ENCODE measurements around the gene ZNF391. TPM values are rescaled to one million over a fixed set of nuclear protein-coding genes. Genes with fewer than 3 reads are reported as not detected.
A peak's percentile ranks its signal among the peaks of the same experiment; 100 is the strongest.
"Not testable (repeated sequence)": the region's sequence is repeated elsewhere in the genome, so short reads cannot be mapped to it uniquely, and the experiment has no call there.

The ZNF391 gene
- polyA plus RNA-seq, 4 donors: 10.1 to 14.7 (median 13.8) TPM

DNA sequence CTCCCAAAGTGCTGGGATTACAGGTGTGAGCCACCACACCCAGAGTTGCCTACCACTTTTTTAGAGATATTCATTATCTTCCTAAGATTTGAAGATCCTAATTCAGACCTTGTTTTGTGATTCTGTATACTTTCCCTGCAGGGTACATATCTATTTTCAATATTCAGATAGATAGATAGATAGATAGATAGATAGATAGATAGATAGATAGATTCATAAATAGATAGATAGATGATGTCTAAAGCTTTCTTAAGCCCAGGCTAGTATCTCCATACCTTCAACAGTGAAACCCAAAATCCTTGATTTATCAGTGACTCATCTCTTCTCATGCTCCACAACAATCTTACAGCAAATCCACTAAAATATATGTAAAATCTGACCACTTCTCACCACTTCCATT is 30.8 kb downstream of the ZNF391 start:
- DNase-seq (ENCODE audit: low read depth in 4 of 4, low spot score in 3 of 4): no peak

DNA sequence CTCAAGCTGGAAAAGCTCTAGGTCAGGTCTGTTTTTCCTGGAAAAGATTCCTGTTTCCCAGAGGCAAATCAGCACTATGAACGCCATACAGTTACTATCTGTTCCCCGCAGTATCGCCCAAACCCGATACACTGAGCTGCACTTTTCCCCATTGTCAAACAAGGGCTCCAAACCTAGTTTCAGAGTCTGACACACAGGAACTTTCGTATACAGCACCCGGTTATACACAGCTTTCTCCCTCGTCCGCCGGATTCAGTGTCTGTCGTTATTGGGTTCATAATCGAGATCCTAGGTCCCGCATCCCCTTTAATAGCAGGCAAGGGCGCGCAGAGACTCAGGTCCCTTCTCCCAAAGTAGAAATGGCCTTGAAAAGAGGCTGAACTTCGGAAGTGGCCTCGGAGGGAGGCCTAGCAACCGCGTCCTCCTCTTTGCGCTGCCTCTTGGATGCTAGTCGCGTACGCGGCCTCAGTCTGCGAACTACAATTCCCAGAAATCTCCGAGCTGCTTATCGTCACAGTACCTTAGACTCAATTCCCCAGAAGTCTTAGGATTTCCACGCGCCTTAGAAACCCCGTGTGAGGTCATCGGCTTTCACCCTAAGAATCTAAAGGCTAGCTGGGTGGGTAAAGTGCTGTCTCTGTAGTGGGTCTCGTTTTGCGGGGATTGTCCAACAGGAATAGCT is 34.2 kb downstream of the ZNF391 start:
- DNase-seq (ENCODE audit: low read depth in 4 of 4, low spot score in 3 of 4): peak; percentile 3 to 25 (median 16)

DNA sequence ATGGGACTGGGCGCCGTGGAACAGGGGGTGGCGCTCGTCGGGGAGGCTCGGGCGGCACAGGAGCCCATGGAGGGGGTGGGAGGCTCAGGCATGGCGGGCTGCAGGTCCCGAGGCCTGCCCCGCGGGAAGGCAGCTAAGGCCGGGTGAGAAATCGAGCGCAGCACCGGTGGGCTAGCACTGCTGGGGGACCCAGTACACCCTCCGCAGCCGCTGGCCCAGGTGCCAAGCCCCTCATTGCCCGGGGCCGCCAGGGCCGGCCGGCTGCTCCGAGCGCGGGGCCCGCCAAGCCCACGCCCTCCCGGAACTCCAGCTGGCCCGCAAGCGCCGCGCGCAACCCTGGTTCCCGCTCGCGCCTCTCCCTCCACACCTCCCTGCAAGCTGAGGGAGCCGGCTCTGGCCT is 36.3 kb downstream of the ZNF391 start:
- DNase-seq (ENCODE audit: low read depth in 4 of 4, low spot score in 3 of 4): not testable (repeated sequence)

DNA sequence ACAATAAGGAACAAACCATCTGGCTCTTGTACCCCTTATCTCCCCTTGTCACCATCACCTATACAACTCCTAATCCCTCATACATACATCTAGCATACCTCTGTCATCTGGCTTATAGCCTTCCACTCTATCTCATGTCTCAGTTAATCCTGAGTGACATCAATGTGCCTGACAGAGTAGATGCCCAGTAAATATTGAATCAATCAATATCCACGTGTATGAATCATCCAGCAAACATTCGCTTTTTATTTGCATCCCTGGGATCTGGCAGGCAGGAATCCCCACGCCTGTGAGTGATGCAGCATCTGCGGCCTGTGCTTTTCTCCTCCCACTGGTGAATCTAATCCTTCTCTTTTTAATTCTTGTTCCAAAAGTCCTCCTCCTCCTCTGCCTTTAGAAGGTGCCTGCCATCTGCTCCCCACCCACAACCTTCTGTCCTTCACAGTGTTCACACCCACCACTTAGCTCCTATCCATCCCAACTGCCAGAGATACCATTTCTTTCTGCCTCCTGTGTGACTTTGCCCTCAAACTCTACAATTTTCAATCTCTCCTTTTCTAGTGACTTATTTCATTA is 37.6 kb downstream of the ZNF391 start:
- DNase-seq (ENCODE audit: low read depth in 4 of 4, low spot score in 3 of 4): no peak

DNA sequence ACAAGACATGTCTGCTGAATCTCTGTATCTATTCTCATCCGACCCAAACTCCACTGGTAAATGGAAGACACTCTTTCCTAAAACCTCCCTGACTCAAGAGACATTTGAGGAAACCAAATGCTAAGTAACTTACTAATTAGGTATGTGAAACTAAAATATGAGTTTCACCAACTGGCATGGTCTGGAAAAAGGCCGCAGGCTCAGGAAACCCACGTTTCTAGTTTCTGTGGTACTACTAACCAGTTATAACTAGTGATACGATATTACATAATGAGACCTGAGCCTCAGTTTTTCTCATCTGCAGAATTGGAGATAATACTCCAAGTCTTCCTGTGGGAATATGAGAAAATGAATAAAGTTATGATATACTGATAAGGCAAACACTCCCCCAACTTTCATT is 39.9 kb downstream of the ZNF391 start:
- no peak for DNase-seq (ENCODE audit: low read depth in 4 of 4, low spot score in 3 of 4)

DNA sequence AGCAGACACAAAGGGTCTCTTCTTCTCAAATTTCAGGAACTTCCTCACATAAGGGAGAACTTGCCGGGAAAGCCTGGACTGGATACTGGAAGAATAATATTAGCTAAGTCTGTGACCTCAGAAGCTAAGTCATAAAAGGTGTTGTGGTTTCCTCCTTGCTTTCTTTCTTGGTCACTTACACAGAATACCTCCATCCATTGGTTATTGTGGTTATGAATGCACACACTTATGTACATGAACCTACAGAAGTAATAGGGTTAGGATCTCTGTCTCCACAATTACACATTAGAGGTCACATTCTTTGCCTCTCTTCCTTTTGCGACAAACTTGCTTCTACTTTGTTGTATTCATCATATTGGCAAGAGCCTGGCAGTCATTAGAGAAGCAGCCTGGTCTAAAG is 40.4 kb downstream of the ZNF391 start:
- no peak for DNase-seq (ENCODE audit: low read depth in 4 of 4, low spot score in 3 of 4)

DNA sequence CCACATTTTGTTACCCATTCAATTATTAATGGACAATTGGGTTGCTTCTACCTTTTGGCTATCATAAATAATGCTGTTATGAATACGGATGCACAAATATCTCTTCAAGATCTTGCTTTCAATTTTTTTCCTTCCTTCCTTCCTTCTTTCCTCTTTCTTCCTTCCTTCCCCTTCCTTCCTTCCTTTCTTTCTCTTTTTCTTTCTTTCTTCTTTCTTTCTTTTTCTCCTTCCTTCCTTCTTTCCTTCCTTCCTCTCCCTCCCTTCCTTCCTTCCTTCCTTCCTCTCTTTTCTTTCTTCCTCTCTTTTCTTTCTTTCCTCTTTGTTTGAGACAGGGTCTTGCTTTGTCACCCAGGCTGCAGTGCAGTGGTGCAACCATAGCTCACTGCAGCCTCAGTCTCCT is 45.2 kb downstream of the ZNF391 start:
- no peak for DNase-seq (ENCODE audit: low read depth in 4 of 4, low spot score in 3 of 4)

DNA sequence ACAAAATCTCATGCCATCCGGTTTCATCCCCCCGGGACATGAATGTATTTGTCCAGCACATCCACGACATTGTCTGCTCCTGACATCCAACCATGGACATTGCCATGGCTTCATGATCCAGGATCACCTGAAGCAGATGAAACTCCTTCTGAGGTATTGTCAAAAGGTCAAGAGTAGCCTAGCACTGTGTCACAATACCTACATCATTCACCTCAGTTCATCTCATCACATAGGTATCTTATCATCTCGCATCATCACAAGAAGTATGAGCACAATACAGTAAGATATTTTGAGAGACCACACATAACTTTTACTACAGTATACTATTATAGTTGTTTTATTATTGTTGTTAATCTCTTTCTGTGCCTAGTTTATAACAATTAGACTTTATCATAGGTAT is 50.8 kb downstream of the ZNF391 start:
- DNase-seq (ENCODE audit: low read depth in 4 of 4, low spot score in 3 of 4): no peak

DNA sequence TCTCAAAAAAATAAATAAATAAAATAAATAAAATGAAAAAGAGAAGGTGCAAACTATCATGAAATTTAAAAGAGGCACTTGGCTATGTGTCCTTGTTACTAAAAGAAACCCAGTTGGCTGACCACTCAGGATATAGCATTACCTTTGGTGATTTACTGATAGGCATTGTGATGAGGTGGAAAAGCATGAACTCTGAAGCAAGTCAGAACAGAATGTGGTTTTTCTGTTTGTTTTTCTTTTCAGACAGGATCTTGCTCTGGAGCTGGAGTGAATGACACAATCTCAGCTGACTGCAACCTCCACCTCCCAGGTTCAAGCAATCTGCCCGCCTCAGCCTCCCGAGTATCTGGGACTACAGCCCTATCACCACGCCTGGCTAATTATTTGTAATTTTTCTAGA is 52.4 kb downstream of the ZNF391 start:
- no peak for DNase-seq (ENCODE audit: low read depth in 4 of 4, low spot score in 3 of 4)

DNA sequence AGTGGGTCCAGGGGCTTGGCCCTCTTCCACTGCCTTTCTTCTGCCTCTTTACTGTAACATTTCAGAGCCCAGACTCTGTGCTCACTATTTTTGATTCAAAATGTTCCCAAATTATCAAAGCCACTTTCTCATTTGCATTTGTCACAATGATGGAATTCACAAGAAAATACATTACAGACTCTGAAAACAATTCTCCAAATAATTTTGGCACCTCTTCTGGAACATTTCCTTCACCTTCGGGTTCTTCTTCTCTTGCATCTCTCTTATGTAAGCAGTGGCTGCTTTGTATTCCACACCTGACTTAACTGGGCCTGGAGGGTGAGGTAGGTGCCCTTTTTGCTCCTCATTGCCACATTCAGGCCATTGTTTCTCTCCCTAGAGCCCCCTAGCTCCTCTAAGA is 54.4 kb downstream of the ZNF391 start:
- no peak for DNase-seq (ENCODE audit: low read depth in 4 of 4, low spot score in 3 of 4)

DNA sequence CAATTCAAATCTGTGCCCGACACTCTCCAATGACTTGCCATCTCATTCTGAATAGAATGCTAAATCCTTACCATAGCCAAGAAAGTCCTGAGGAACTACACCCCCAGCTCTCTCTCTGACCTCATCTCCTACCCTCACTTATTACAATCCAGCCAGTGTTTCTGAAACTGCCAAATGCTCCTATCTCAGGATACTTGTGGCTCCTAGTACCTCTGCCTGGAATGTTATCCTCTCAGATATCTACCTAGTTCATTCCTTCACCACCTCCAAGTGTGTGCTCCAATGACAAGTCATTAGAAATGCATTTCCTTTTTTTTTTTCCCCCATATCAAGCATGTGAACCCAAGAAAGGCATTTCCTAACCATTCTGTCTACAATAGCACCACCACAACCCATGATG is 59.9 kb downstream of the ZNF391 start:
- no peak for DNase-seq (ENCODE audit: low read depth in 4 of 4, low spot score in 3 of 4)

DNA sequence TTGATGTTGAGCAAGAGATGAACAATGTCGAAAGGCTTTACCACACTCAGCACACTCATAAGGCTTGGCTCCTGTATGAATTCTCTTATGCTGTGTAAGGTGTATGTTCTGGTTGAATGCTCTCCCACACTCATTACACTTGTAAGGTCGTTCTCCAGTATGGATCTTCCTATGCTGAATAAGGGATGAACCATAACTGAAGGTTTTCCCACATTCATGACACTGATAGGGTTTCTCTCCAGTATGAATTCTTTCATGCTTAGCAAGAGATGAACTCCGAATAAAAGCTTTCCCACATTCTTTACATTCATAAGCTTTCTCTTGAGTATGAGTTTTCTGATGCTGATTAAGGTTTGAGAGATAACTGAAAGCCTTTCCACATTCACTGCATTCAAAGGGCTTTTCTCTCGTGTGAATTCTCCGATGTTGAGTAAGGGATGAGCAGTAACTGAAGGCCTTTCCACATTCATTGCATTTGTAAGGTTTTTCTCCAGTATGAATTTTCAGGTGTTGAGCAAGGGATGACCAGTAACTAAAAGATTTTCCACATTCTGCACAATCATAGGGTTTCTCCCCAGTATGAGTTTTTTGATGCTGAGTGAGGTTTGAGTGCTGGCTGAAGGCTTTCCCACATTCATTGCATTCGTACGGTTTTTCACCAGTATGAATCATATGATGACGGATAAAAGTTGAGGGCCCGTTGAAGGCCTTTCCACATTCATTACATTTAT is 63.3 kb downstream of the ZNF391 start:
- no peak for DNase-seq (ENCODE audit: low read depth in 4 of 4, low spot score in 3 of 4)

DNA sequence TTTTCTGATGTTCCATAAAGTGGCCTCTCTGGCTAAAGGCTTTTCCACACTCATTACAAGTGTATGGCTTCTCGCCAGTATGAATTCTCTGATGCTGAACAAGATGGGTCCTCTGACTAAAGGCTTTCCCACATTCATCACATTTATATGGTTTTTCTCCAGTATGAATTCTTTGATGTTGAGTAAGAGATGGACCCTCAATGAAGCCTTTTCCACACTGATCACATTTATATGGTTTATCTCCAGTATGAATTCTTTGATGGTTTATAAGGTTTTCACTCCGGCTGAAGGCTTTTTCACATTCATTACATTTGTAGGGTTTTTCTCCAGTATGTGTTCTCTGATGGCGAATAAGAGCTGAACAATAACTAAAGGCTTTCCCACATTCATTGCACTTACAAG is 63.9 kb downstream of the ZNF391 start:
- DNase-seq (ENCODE audit: low read depth in 4 of 4, low spot score in 3 of 4): no peak

Other genes starting within 250 kb of the ZNF391 start
- 1 to 10 TPM in 1 of 4 donors, under 1 TPM in 3; 0.21 to 1.5 (median 0.37) TPM for gene PRSS16, start 141.1 kb upstream of the ZNF391 start, polyA plus RNA-seq (ENCODE audit: insufficient read length in 4 of 4)
- not detected for gene POM121L2, start 76.5 kb upstream of the ZNF391 start, polyA plus RNA-seq (ENCODE audit: insufficient read length in 4 of 4)
- 10 to 100 TPM; 16.1 to 21.3 (median 19.4) TPM for gene ZNF184, start 84.3 kb downstream of the ZNF391 start, polyA plus RNA-seq (ENCODE audit: insufficient read length in 4 of 4)